Heart left ventricle (tissue), 13 donors: ENCODE data around the gene HARBI1.

Experiments used
- POLR2A ChIP-seq, 2 donors: fragments of 450-650 bp; IDR thresholded peaks; one replicate each; pipeline ENCODE4 v1.6.1; 2017; ENCODE audit warnings: antibody characterized with exemption in 2 of 2, mild to moderate bottlenecking in 2 of 2, moderate library complexity in 2 of 2
- TF ChIP-seq, protein P1 (sequence below), 12 donors: fragments of 200-600 bp; sonication (generic) in 4 of 12; IDR thresholded peaks; one replicate each; pipeline versions ENCODE4 v1.5.0 to v1.8.0; 2018 to 2022; ENCODE audit warnings: antibody characterized with exemption in 12 of 12, mild to moderate bottlenecking in 5 of 12
- donor health status: ischemic (EF 13 %, LVEDD 7.1; RV severe dilation, severe dysfunction).
- donor health status: DM: no; HTN: yes; CAD: no.
- donor health status: DM: no; HTN: no; CAD: no.
- donor health status: ischemic (EF 25% LVEDD 6.9; RV normal size, moderate dysfunction).
- donor health status: ischemic (EF 25% LVEDD 5.7; RV mildly dilated, moderate dysfunction).
- donor health status: ischemic (EF 35%, LVEDD 5.7; RV mildly dilated, moderate dysfunction).
- donor health status: nonischemic (EF 11% LVEDD 7.7; RV severe dilation, severe dysfunction).
- donor health status: DM: yes; HTN: yes; CAD: no.
- donor health status: PGD.
- donor health status: ischemic (EF 29% LVEDD 5.4; RV normal size, mild dysfunction).
- donor health status: nonischemic (EF 23%, LVEDD 6.1; RV moderate dilation, normal function).

DNA sequence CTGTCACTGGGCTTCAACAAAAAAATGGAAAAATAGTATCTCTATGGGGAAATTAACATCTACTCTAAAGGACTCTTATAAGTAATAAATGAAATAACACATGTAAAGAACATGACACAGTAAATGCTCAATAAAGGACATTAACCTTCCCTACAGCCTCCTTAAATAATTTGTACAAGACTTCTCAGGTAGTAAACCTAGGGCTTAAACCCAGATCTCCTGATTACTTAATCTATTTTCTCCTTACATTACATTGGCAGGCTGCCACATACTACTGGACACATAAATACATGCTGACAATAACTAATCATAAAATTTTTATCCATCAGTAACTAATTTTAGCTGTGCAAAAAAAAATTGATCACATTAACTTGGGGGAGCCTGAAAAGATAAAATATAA lies 28.1 kb downstream of the HARBI1 start:
- TF ChIP-seq, protein P1, sequence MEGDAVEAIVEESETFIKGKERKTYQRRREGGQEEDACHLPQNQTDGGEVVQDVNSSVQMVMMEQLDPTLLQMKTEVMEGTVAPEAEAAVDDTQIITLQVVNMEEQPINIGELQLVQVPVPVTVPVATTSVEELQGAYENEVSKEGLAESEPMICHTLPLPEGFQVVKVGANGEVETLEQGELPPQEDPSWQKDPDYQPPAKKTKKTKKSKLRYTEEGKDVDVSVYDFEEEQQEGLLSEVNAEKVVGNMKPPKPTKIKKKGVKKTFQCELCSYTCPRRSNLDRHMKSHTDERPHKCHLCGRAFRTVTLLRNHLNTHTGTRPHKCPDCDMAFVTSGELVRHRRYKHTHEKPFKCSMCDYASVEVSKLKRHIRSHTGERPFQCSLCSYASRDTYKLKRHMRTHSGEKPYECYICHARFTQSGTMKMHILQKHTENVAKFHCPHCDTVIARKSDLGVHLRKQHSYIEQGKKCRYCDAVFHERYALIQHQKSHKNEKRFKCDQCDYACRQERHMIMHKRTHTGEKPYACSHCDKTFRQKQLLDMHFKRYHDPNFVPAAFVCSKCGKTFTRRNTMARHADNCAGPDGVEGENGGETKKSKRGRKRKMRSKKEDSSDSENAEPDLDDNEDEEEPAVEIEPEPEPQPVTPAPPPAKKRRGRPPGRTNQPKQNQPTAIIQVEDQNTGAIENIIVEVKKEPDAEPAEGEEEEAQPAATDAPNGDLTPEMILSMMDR (IDR thresholded peaks at IDR 0.05) = no peak
- TF ChIP-seq POLR2A (IDR thresholded peaks at IDR 0.05) = no peak
